HCT116 (cell line): ENCODE results near the gene EPHA2. TPM values are rescaled to one million over a fixed set of nuclear protein-coding genes. Genes with fewer than 3 reads are reported as not detected.

Experiments
- ATAC-seq: fragments of 200-7000 bp; cut with Tn5 transposase; 2 replicates; pipeline ENCODE4 v1.9.1; 2020; ENCODE audit warnings: mild to moderate bottlenecking, moderate library complexity
- BruUV-seq: library from RNA; stranded (reverse); fragments of 400-500 nt; replicated peaks from 2 replicates; lab custom pipeline; 2021; lab: Mats Ljungman, UMichigan
- CTCF ChIA-PET: fragments of 300-600 bp; sonication (Branson Sonifier 250); formaldehyde crosslinking; loops from one replicate; lab custom pipeline; 2021; ENCODE audit warnings: antibody characterized with exemption; lab: Charles Lee
- POLR2A ChIA-PET: fragments of 300-600, 350-600 bp; sonication (Branson Sonifier 250); formaldehyde crosslinking; loops from one replicate; lab custom pipeline; 2021; ENCODE audit warnings: antibody characterized with exemption; lab: Charles Lee
- RAD21 ChIA-PET, 2 experiments: fragments of 300-600 bp; sonication (Branson Sonifier 250); formaldehyde crosslinking; loops; one replicate each; lab custom pipeline; 2023; ENCODE audit warnings: low total read pairs in 2 of 2; ENCODE audit not compliant: uncharacterized antibody in 2 of 2, unreplicated experiment in 2 of 2, low non-redundant PET in 1 of 2; lab: Charles Lee
- DNase-seq: peaks from one replicate; pipeline ENCODE4 v3.0.0-alpha.2; 2010; ENCODE audit warnings: low read depth, low spot score
- H2AFZ ChIP-seq: fragments of 200-600 bp; shearing (Covaris generic), sonication (generic); 2 replicates; pipeline ENCODE4 v1.6.1; 2017; ENCODE audit warnings: low read depth, mixed run types, mixed read lengths, antibody characterized with exemption, low read length; ENCODE audit not compliant: poor library complexity, severe bottlenecking
- H3K27ac ChIP-seq: 2 replicates; pipeline ENCODE4 v1.5.1; 2012; ENCODE audit warnings: low read depth, low read length
- H3K27me3 ChIP-seq: fragments of 200-600 bp; sonication (generic); 2 replicates; pipeline ENCODE4 v1.6.1; 2016; ENCODE audit warnings: mixed run types, low read length, mixed read lengths; ENCODE audit not compliant: insufficient read depth
- H3K36me3 ChIP-seq, 2 experiments: fragments of 200-500 bp in 1 of 2; fragments of 200-600 bp in 1 of 2; sonication (Bioruptor generic) in 1 of 2; sonication (generic) in 1 of 2; 2 replicates each; pipeline versions ENCODE4 v1.5.1 to v1.6.1; 2014 to 2016; ENCODE audit warnings: low read length in 2 of 2, inconsistent platforms in 1 of 2, mixed read lengths in 1 of 2, mixed run types in 1 of 2; ENCODE audit not compliant: insufficient read depth in 2 of 2, control insufficient read depth in 1 of 2
- H3K4me1 ChIP-seq, 2 experiments: fragments of 200-600 bp in 1 of 2; sonication (generic) in 1 of 2; 2 replicates each; pipeline versions ENCODE4 v1.5.1 to v1.6.1; 2012 to 2017; ENCODE audit warnings: low read length in 2 of 2, inconsistent platforms in 1 of 2, mild to moderate bottlenecking in 1 of 2, mixed read lengths in 1 of 2, mixed run types in 1 of 2, moderate library complexity in 1 of 2; ENCODE audit not compliant: insufficient read depth in 2 of 2, control insufficient read depth in 1 of 2
- H3K4me2 ChIP-seq: fragments of 200-600 bp; sonication (generic); 2 replicates; pipeline ENCODE4 v1.6.1; 2017; ENCODE audit warnings: mixed run types, low read length, mixed read lengths
- H3K4me3 ChIP-seq, 2 experiments: fragments of 200-600 bp in 1 of 2; sonication (generic) in 1 of 2; replicated peaks in 1 of 2; 2 replicates each; pipeline ENCODE4 v1.5.1; 2011 to 2016; ENCODE audit warnings: low read length in 2 of 2, control low read depth in 1 of 2, low read depth in 1 of 2, mild to moderate bottlenecking in 1 of 2, mixed read lengths in 1 of 2, mixed run types in 1 of 2
- H3K79me2 ChIP-seq: fragments of 200-600 bp; sonication (generic); 2 replicates; pipeline ENCODE4 v1.6.1; 2017; ENCODE audit warnings: mild to moderate bottlenecking, mixed run types, low read length, moderate library complexity, mixed read lengths; ENCODE audit not compliant: insufficient read depth
- H3K9ac ChIP-seq: fragments of 200-600 bp; sonication (generic); 2 replicates; pipeline ENCODE4 v1.6.1; 2016; ENCODE audit warnings: low read length, mixed read lengths
- H3K9me2 ChIP-seq: fragments of 200-600 bp; sonication (generic), shearing (Covaris generic); 2 replicates; pipeline ENCODE4 v1.6.1; 2017; ENCODE audit warnings: mixed run types, mild to moderate bottlenecking, moderate library complexity; ENCODE audit not compliant: insufficient read depth
- H3K9me3 ChIP-seq, 2 experiments: fragments of 200-500 bp in 1 of 2; fragments of 200-600 bp in 1 of 2; sonication (Bioruptor generic) in 1 of 2; sonication (generic) in 1 of 2; 2 replicates each; pipeline ENCODE4 v1.6.1; 2014 to 2017; ENCODE audit warnings: low read length in 2 of 2, mixed read lengths in 2 of 2, inconsistent platforms in 1 of 2, low read depth in 1 of 2, mild to moderate bottlenecking in 1 of 2, mixed run types in 1 of 2, moderate library complexity in 1 of 2; ENCODE audit not compliant: control insufficient read depth in 1 of 2, insufficient read depth in 1 of 2
- H4K20me1 ChIP-seq: fragments of 200-600 bp; sonication (generic), shearing (Covaris generic); 2 replicates; pipeline ENCODE4 v1.6.1; 2017; ENCODE audit warnings: mixed run types, mild to moderate bottlenecking, moderate library complexity; ENCODE audit not compliant: insufficient read depth
- EZH2 ChIP-seq: fragments of 200-600 bp; sonication (generic); IDR thresholded peaks from 2 replicates; pipeline ENCODE4 v1.6.1; 2017; ENCODE audit warnings: antibody characterized with exemption, mixed run types
- EZH2phosphoT487 ChIP-seq: fragments of 200-600 bp; IDR thresholded peaks from 2 replicates; pipeline ENCODE4 v1.6.1; 2018; ENCODE audit warnings: antibody characterized with exemption, borderline replicate concordance
- POLR2A ChIP-seq: IDR thresholded peaks from 2 replicates; pipeline ENCODE4 v1.7.0; 2011; ENCODE audit warnings: borderline replicate concordance; ENCODE audit not compliant: insufficient read depth, insufficient read length; ENCODE audit errors: extremely low read depth
- POLR2AphosphoS5 ChIP-seq: IDR thresholded peaks from 2 replicates; pipeline ENCODE4 v1.6.1; 2011; ENCODE audit warnings: mild to moderate bottlenecking, low read depth, low read length, moderate library complexity
- SIN3A ChIP-seq: IDR thresholded peaks from 2 replicates; pipeline ENCODE4 v1.6.1; 2012; ENCODE audit warnings: low read depth
- TCF7L2 ChIP-seq: IDR thresholded peaks from 2 replicates; pipeline ENCODE4 v1.7.0; 2011; ENCODE audit warnings: borderline replicate concordance, inconsistent platforms; ENCODE audit not compliant: insufficient read depth, insufficient read length; ENCODE audit errors: extremely low read depth
- YY1 ChIP-seq: IDR thresholded peaks from 2 replicates; pipeline ENCODE4 v1.6.1; 2011; ENCODE audit warnings: low read length, low read depth, moderate library complexity, mild to moderate bottlenecking; ENCODE audit not compliant: insufficient replicate concordance; ENCODE audit errors: extremely low read depth
- ZFX ChIP-seq: fragments of 450-650 bp; IDR thresholded peaks from 2 replicates; pipeline ENCODE4 v1.6.1; 2017
- intact Hi-C: fragments of 100-400 bp; cut with micrococcal nuclease; formaldehyde crosslinking; loops from 2 replicates; pipeline ENCODE4 v1.10.0; 2022
- total RNA-seq: library from RNA; stranded (reverse); gene quantifications from one replicate; pipeline ENCODE4 v1.2.1, GENCODE V29; 2021; ENCODE audit not compliant: unreplicated experiment
- TF ChIP-seq, protein P1 (sequence below), 3 experiments: fragments of 200-600 bp in 1 of 3; sonication (generic) in 1 of 3; IDR thresholded peaks in 2 of 3; conservative IDR thresholded peaks in 1 of 3; 2 replicates each; pipeline ENCODE4 v1.5.1; 2012 to 2017; ENCODE audit warnings: low read depth in 2 of 3, low read length in 2 of 3, antibody characterized with exemption in 1 of 3, borderline replicate concordance in 1 of 3, control low read depth in 1 of 3, mild to moderate bottlenecking in 1 of 3, mixed read lengths in 1 of 3, mixed run types in 1 of 3, moderate library complexity in 1 of 3; ENCODE audit not compliant: insufficient read depth in 1 of 3

The EPHA2 gene
- total RNA-seq, 1 experiment from 2014 or later, result 164 TPM

GRCh38 chr1:16129316-16129715 lies 26.6 kb downstream of the EPHA2 start:
- ChIA-PET RAD21 (no interaction called here), POLR2A (no interaction called here), CTCF (no interaction called here)
- no peaks in the 10 kb centered on the region for H3K9me2 ChIP-seq
- no peak overlapping the region for H3K4me2 ChIP-seq
- DNase-seq (no peak), ATAC-seq (no peak)
- peaks cover 70% of the 10 kb centered on the region for H3K79me2 ChIP-seq
- H4K20me1 ChIP-seq, result no peaks in the 10 kb centered on the region; the same call in 1 of the 2 replicates
- H3K9me3 ChIP-seq, result no peaks in the 10 kb centered on the region
- no peaks in the 10 kb centered on the region; a peak in 1 of 4 replicates for H3K4me1 ChIP-seq
- H2AFZ ChIP-seq, result no peak overlapping the region
- peaks cover 83 to 93% of the 10 kb centered on the region in 2 experiments for H3K36me3 ChIP-seq
- no peak overlapping the region for H3K4me3 ChIP-seq
- BruUV-seq, result no TSS peak
- no peak overlapping the region for H3K9ac ChIP-seq
- H3K27me3 ChIP-seq, result no peaks in the 10 kb centered on the region
- TF ChIP-seq, protein P1, sequence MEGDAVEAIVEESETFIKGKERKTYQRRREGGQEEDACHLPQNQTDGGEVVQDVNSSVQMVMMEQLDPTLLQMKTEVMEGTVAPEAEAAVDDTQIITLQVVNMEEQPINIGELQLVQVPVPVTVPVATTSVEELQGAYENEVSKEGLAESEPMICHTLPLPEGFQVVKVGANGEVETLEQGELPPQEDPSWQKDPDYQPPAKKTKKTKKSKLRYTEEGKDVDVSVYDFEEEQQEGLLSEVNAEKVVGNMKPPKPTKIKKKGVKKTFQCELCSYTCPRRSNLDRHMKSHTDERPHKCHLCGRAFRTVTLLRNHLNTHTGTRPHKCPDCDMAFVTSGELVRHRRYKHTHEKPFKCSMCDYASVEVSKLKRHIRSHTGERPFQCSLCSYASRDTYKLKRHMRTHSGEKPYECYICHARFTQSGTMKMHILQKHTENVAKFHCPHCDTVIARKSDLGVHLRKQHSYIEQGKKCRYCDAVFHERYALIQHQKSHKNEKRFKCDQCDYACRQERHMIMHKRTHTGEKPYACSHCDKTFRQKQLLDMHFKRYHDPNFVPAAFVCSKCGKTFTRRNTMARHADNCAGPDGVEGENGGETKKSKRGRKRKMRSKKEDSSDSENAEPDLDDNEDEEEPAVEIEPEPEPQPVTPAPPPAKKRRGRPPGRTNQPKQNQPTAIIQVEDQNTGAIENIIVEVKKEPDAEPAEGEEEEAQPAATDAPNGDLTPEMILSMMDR (IDR thresholded peaks at IDR 0.05 in 2 of 3, conservative IDR thresholded peaks at IDR 0.05 in 1 of 3; ENCODE audit: borderline replicate concordance in 1 of 3, insufficient read depth in 1 of 3, low read depth in 2 of 3, low read length in 2 of 3), result no peak
- TF ChIP-seq TCF7L2 (no peak), POLR2AphosphoS5 (no peak), EZH2phosphoT487 (no peak), POLR2A (no peak), YY1 (no peak), ZFX (no peak), SIN3A (no peak), EZH2 (no peak)
- intact Hi-C loops, result no loop called here
- H3K27ac ChIP-seq, result no peak overlapping the region
